SK-N-SH (cell line): ENCODE results near the gene CLASP1.

Source experiments
- EP300 ChIP-seq, 2 experiments: IDR thresholded peaks; 2 replicates each; pipeline versions ENCODE4 v1.4.0 to v1.6.1; 2012; ENCODE audit warnings: borderline replicate concordance in 1 of 2, low read depth in 1 of 2, low read length in 1 of 2
- IRF3 ChIP-seq: fragments of 150-350 bp; IDR thresholded peaks from 2 replicates; pipeline ENCODE4 v1.6.1; 2016; ENCODE audit warnings: mild to moderate bottlenecking, low read depth, low read length
- JUND ChIP-seq: IDR thresholded peaks from 2 replicates; pipeline ENCODE4 v1.4.0; 2012
- RAD21 ChIP-seq: IDR thresholded peaks from 2 replicates; pipeline ENCODE4 v1.6.1; 2012; ENCODE audit warnings: mild to moderate bottlenecking, low read length
- TF ChIP-seq, protein P1 (sequence below): fragments of 200-600 bp; sonication (generic); IDR thresholded peaks from 2 replicates; pipeline ENCODE4 v1.6.1; 2017; ENCODE audit warnings: antibody characterized with exemption, mild to moderate bottlenecking, moderate library complexity

DNA sequence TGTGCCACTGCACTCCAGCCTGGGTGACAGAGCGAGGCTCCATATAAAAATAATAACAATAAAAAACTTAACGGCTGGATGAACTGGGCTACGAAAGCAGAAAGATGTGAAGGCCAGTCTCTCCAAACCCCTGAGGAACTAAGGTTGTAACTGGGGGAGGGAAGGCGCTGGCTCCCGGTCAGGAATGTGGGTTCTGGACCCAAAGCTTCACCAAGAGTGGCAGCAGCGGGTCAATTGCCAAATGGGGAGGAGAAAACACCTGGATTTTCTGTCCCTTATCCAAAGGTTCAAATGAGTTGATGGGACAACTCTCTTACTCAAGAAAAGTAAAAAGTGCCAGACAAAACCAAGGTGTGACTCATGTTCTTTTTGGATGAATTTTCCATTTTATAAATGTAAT is 304.2 kb downstream of the CLASP1 start:
- TF ChIP-seq JUND (no peak), EP300 (IDR thresholded peaks at IDR 0.05; ENCODE audit: borderline replicate concordance in 1 of 2, low read depth in 1 of 2, low read length in 1 of 2) (no peak), RAD21 (no peak), IRF3 (no peak)
- TF ChIP-seq, protein P1, sequence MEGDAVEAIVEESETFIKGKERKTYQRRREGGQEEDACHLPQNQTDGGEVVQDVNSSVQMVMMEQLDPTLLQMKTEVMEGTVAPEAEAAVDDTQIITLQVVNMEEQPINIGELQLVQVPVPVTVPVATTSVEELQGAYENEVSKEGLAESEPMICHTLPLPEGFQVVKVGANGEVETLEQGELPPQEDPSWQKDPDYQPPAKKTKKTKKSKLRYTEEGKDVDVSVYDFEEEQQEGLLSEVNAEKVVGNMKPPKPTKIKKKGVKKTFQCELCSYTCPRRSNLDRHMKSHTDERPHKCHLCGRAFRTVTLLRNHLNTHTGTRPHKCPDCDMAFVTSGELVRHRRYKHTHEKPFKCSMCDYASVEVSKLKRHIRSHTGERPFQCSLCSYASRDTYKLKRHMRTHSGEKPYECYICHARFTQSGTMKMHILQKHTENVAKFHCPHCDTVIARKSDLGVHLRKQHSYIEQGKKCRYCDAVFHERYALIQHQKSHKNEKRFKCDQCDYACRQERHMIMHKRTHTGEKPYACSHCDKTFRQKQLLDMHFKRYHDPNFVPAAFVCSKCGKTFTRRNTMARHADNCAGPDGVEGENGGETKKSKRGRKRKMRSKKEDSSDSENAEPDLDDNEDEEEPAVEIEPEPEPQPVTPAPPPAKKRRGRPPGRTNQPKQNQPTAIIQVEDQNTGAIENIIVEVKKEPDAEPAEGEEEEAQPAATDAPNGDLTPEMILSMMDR, result no peak
